HEK293T (cell line): ENCODE measurements around the gene GLI1.
"Not testable (repeated sequence)": the region's sequence is repeated elsewhere in the genome, so short reads cannot be mapped to it uniquely, and the experiment has no call there.

Source experiments
- CTCF ChIA-PET: fragments of 350-600 bp; formaldehyde crosslinking; extraction: SDS; loops from one replicate; lab custom pipeline; 2021; ENCODE audit warnings: antibody characterized with exemption, inconsistent platforms; lab: Yijun Ruan, JAX
- POLR2A ChIA-PET: fragments of 350-600 bp; formaldehyde crosslinking; extraction: SDS; loops from one replicate; lab custom pipeline; 2020; ENCODE audit warnings: antibody characterized with exemption, inconsistent platforms; lab: Yijun Ruan, JAX
- DNase-seq: peaks from one replicate; pipeline ENCODE4 v3.0.0; 2012; ENCODE audit warnings: mixed read lengths; ENCODE audit errors: extremely low spot score
- ARNT ChIP-seq: fragments of 450-650 bp; IDR thresholded peaks from 2 replicates; pipeline ENCODE4 v1.6.1; 2017; ENCODE audit warnings: mild to moderate bottlenecking
- BHLHE40 ChIP-seq: fragments of 450-650 bp; IDR thresholded peaks from 2 replicates; pipeline ENCODE4 v1.6.1; 2016; ENCODE audit warnings: mild to moderate bottlenecking, moderate library complexity, borderline replicate concordance
- CTBP1 ChIP-seq: fragments of 450-650 bp; IDR thresholded peaks from 2 replicates; pipeline ENCODE4 v1.6.1; 2016; ENCODE audit warnings: borderline replicate concordance
- ELF4 ChIP-seq: fragments of 450-650 bp; IDR thresholded peaks from 2 replicates; pipeline ENCODE4 v1.6.1; 2017; ENCODE audit warnings: antibody characterized with exemption
- FOXA1 ChIP-seq: fragments of 450-650 bp; IDR thresholded peaks from 2 replicates; pipeline ENCODE4 v1.6.1; 2016; ENCODE audit warnings: mild to moderate bottlenecking
- FOXK2 ChIP-seq: fragments of 450-650 bp; IDR thresholded peaks from 2 replicates; pipeline ENCODE4 v1.6.1; 2016; ENCODE audit warnings: mild to moderate bottlenecking
- FOXM1 ChIP-seq: fragments of 450-650 bp; IDR thresholded peaks from 2 replicates; pipeline ENCODE4 v1.6.1; 2017; ENCODE audit warnings: mild to moderate bottlenecking, borderline replicate concordance
- HDGF ChIP-seq: fragments of 450-650 bp; IDR thresholded peaks from 2 replicates; pipeline ENCODE4 v1.6.1; 2017; ENCODE audit warnings: antibody characterized with exemption, borderline replicate concordance
- L3MBTL2 ChIP-seq: fragments of 450-650 bp; conservative IDR thresholded peaks from 2 replicates; pipeline ENCODE4 v1.6.1; 2016; ENCODE audit warnings: mild to moderate bottlenecking
- LEF1 ChIP-seq: fragments of 450-650 bp; IDR thresholded peaks from 2 replicates; pipeline ENCODE4 v1.6.1; 2017; ENCODE audit warnings: mild to moderate bottlenecking, borderline replicate concordance
- NFRKB ChIP-seq: fragments of 450-650 bp; IDR thresholded peaks from 2 replicates; pipeline ENCODE4 v1.6.1; 2016; ENCODE audit warnings: mild to moderate bottlenecking, moderate library complexity
- PKNOX1 ChIP-seq: fragments of 450-650 bp; IDR thresholded peaks from 2 replicates; pipeline ENCODE4 v1.6.1; 2016
- SP1 ChIP-seq: fragments of 450-650 bp; IDR thresholded peaks from 2 replicates; pipeline ENCODE4 v1.6.1; 2017
- SUZ12 ChIP-seq: fragments of 450-650 bp; IDR thresholded peaks from 2 replicates; pipeline ENCODE4 v1.6.1; 2016; ENCODE audit warnings: mild to moderate bottlenecking
- TARDBP ChIP-seq: fragments of 450-650 bp; IDR thresholded peaks from 2 replicates; pipeline ENCODE4 v1.6.1; 2016
- ZNF384 ChIP-seq: fragments of 450-650 bp; IDR thresholded peaks from 2 replicates; pipeline ENCODE4 v1.6.1; 2016

Gene GLI1

DNA sequence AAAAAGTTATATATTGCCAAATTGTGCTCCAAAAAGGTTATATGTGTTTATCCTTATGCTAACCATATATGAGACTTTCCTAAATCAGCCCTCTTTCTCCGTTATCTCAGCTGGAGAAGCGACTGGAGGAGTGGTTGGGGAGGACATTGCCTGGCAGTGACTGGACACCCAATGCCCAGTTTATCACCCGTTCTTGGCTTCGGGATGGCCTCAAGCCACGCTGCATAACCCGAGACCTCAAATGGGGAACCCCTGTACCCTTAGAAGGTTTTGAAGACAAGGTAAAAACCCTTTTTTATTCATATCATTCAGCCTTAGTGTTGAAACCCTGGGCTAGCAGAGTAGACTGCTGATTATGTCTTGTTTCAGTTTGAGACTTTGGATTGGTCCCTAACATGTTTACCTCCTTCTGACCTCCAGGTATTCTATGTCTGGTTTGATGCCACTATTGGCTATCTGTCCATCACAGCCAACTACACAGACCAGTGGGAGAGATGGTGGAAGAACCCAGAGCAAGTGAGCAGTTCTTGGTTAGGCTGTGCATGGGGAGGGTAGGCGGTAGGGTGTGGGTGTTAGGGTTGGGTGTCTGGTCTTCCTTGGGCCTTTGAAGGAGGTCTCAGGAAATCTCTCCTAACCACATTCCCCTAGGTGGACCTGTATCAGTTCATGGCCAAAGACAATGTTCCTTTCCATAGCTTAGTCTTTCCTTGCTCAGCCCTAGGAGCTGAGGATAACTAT is 52.2 kb downstream of the GLI1 start:
- no peak for DNase-seq
- CTCF ChIA-PET: no interaction called here
- TF ChIP-seq TARDBP (no peak), FOXK2 (no peak), HDGF (no peak), SP1 (no peak), LEF1 (no peak), FOXA1 (no peak), ZNF384 (no peak), L3MBTL2 (no peak), BHLHE40 (no peak), PKNOX1 (no peak), NFRKB (no peak), ELF4 (no peak), CTBP1 (no peak), ARNT (no peak), FOXM1 (no peak), SUZ12 (no peak)
- POLR2A ChIA-PET: interaction anchor here (1.4 to 2.6 kb wide), 2 partner anchors 8 to 9 kb away, joined by 5 to 12 read pairs; partner anchors contain the start of gene DDIT3

- TF ChIP-seq LEF1: no peak
- no peak for TF ChIP-seq FOXA1
- no peak for TF ChIP-seq NFRKB
- TF ChIP-seq PKNOX1: no peak
- TF ChIP-seq CTBP1: no peak
- TF ChIP-seq HDGF: no peak
- no peak for TF ChIP-seq TARDBP
- TF ChIP-seq FOXM1: no peak
- POLR2A ChIA-PET: interaction anchor here (1.4 to 2.6 kb wide), 2 partner anchors 7 to 10 kb away, joined by 5 to 12 read pairs; partner anchors contain the start of gene DDIT3
- no peak for DNase-seq
- CTCF ChIA-PET: interaction anchor here (0.6 kb wide), 1 partner anchor 205 kb away, joined by 3 read pairs; no protein-coding TSS in a partner anchor
Observed at GRCh38 chr12:57512665-57513064, 53.1 kb downstream of the GLI1 start.

GRCh38 chr12:57513266-57513665 is 53.7 kb downstream of the GLI1 start:
- ChIA-PET POLR2A (interaction anchor here (1.4 to 2.6 kb wide), 2 partner anchors 7 to 11 kb away, joined by 5 to 12 read pairs; partner anchors contain the start of gene DDIT3), CTCF (no interaction called here)
- no peak for DNase-seq
- no peak for TF ChIP-seq FOXA1
- no peak for TF ChIP-seq SP1
- TF ChIP-seq PKNOX1: no peak
- no peak for TF ChIP-seq ARNT
- no peak for TF ChIP-seq LEF1
- no peak for TF ChIP-seq CTBP1
- no peak for TF ChIP-seq BHLHE40
- TF ChIP-seq FOXK2: no peak
- no peak for TF ChIP-seq ZNF384
- TF ChIP-seq HDGF: no peak
- TF ChIP-seq FOXM1: no peak
- TF ChIP-seq TARDBP: no peak
- TF ChIP-seq L3MBTL2: no peak
- TF ChIP-seq ELF4: no peak
- TF ChIP-seq NFRKB: no peak
- TF ChIP-seq SUZ12: no peak

DNA sequence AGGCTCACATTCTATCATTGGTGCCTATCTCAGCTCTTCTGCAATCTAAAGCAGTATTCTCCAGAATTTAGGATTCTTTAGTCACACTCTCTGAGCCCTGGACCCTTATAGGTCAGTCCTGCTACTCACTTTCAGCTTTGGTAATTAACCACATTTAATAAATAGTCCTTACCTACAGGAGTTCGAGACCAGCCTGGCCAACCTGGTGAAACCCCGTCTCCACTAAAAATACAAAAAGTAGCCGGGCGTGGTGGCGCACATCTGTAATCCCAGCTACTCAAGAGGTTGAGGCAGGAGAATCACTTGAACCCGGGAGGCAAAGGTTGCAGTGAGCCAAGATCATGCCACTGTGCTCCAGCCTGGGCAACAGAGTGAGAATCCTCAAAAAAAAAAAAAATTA is 54.1 kb downstream of the GLI1 start:
- CTCF ChIA-PET, POLR2A ChIA-PET, DNase-seq: not testable (repeated sequence)

DNA sequence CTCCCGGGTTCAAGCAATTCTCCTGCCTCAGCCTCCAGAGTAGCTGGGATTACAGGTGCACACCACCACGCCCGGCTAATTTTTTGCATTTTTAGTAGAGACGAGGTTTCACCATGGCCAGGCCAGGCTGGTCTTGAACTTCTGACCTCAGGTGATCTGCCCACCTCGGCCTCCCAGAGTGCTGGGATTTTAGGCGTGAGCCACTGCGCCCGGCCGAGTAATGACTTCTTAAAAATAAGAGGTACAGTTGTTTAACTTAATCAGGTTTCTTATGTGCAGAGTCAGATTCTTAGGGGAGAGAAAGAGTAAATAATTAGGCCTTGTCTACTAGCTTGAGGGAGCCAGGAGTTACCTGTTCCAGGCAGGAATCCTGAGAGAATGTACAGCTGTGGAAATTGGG is 54.7 kb downstream of the GLI1 start:
- POLR2A ChIA-PET: interaction anchor here (0.7 to 3.5 kb wide), 4 partner anchors 8 to 1357 kb away, joined by 3 to 20 read pairs (median 4); no protein-coding TSS in a partner anchor
- DNase-seq, CTCF ChIA-PET: not testable (repeated sequence)

- no peak for DNase-seq
- POLR2A ChIA-PET: interaction anchor here (0.7 to 3.5 kb wide), 5 partner anchors 9 to 1358 kb away, joined by 3 to 20 read pairs (median 3); no protein-coding TSS in a partner anchor
- no peak for TF ChIP-seq ELF4
- TF ChIP-seq TARDBP: no peak
- TF ChIP-seq SP1: no peak
- TF ChIP-seq BHLHE40: no peak
- TF ChIP-seq SUZ12: no peak
- TF ChIP-seq FOXM1: no peak
- no peak for TF ChIP-seq PKNOX1
- TF ChIP-seq FOXK2: no peak
- TF ChIP-seq CTBP1: no peak
- no peak for TF ChIP-seq L3MBTL2
- no peak for TF ChIP-seq ZNF384
- TF ChIP-seq ARNT: no peak
- no peak for TF ChIP-seq FOXA1
- no peak for TF ChIP-seq HDGF
- TF ChIP-seq NFRKB: no peak
- no peak for TF ChIP-seq LEF1
- CTCF ChIA-PET: interaction anchor here (1.0 kb wide), 1 partner anchor 56 kb away, joined by 3 read pairs; no protein-coding TSS in a partner anchor
Observed at GRCh38 chr12:57514720-57515407, 55.3 kb downstream of the GLI1 start.
